AG09309 (cell line): ENCODE measurements around the gene GLB1L.

ENCODE experiments used
- DNase-seq: peaks from one replicate; pipeline ENCODE4 v3.0.0-alpha.2; 2010; ENCODE audit warnings: low read depth
- H3K4me3 ChIP-seq: 2 replicates; pipeline ENCODE4 v1.5.1; 2011; ENCODE audit warnings: mild to moderate bottlenecking, low read depth, low read length, moderate library complexity; ENCODE audit not compliant: control insufficient read depth
- CTCF ChIP-seq: IDR thresholded peaks from 2 replicates; pipeline ENCODE4 v1.5.1; 2011; ENCODE audit warnings: mild to moderate bottlenecking, low read depth, low read length, inconsistent platforms; ENCODE audit not compliant: insufficient read depth, control insufficient read depth; ENCODE audit errors: missing control alignments

The GLB1L gene

DNA sequence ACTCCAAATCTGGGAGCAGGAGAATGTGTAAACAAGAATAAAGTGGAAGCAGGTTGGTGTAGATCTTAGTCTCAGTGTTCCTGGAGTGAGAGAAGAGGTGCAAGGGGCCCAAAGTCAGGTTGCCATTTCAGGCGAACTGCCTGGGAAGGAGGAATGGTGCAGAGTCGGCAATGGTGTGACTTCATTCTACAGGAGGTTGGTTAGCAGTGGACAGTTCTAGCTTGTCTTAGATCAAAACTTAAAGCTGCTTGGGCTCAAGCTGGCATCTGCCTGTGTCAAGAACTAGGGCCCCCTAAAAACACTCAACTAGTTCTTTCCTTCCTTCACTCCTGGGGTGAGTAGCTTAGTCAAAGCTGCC lies 3.6 kb upstream of the GLB1L start:
- no peak overlapping the region for H3K4me3 ChIP-seq
- no peak for TF ChIP-seq CTCF
- no peak for DNase-seq

DNA sequence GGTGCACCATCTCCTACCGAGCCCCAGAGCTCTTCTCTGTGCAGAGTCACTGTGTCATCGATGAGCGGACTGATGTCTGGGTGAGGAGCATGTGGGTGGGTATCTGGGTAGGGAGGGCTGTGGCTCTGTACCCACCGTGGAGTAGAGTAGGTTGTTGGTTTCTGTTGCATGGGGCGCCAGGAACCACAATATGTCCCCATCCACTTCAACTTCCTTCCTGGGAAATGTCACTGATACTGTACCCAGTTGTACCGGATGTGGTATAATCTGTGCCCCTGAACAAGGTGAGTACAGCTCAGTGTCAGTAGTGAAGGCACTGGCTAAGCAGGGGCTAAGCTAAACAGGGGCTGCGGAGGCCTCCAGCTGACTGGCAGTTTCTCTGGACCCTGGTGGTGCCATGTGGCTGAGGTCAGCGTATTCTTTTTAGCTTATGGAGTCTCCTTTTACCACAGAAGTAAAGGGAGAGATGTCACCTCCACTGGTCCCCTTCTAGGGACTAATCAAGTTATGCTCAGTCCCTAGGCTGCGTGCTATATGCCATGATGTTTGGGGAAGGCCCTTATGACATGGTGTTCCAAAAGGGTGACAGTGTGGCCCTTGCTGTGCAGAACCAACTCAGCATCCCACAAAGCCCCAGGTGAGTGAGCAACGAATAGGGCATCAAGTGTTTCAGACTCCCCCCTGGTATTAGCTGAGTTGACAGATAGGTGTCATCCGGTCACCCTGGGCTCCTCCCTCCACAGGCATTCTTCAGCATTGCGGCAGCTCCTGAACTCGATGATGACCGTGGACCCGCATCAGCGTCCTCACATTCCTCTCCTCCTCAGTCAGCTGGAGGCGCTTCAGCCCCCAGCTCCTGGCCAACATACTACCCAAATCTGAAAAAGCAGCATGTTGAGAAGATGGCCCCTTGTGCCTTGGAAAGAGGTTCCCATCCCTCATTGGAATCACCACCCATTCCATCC lies 2.7 kb upstream of the GLB1L start:
- DNase-seq: no peak
- no peak overlapping the region for H3K4me3 ChIP-seq
- TF ChIP-seq CTCF: no peak

GRCh38 chr2:219246559-219246958 lies 1.3 kb upstream of the GLB1L start:
- no peak for TF ChIP-seq CTCF
- DNase-seq: no peak
- no peak overlapping the region for H3K4me3 ChIP-seq

GRCh38 chr2:219245899-219246230 lies 621 bp upstream of the GLB1L start:
- DNase-seq: no peak
- no peak for TF ChIP-seq CTCF
- H3K4me3 ChIP-seq: peak overlapping the region; percentile 60

DNA sequence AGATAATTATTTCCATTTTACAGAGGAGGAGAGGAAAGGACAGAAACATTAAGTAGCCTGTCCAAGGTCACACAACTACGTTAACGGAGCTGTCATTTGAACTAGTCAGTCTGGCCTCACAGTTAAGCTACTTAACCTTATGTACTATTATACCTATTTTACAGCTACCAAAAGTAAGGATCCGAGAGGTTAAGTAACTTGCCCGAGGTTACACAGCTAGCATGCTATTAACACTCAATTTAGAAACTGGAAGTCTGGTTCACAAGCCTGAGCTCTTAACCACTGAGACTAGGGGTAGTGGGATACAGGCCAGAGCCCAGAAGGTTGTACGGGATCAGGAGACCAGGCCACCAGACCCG lies 476 bp downstream of the GLB1L start:
- no peak for DNase-seq
- TF ChIP-seq CTCF: no peak
- H3K4me3 ChIP-seq: peak overlapping the region; percentile 60

- TF ChIP-seq CTCF: no peak
- no peak overlapping the region; the same call in none of the 2 replicates for H3K4me3 ChIP-seq
These were observed 1.9 kb downstream of the GLB1L start for GRCh38 chr2:219243291-219243761.

GRCh38 chr2:219234331-219234730 lies 10.9 kb downstream of the GLB1L start:
- H3K4me3 ChIP-seq: no peak overlapping the region
- DNase-seq: no peak
- no peak for TF ChIP-seq CTCF

More at GRCh38 chr2:219243291-219243761, 1.9 kb downstream of the GLB1L start:
- no peak for DNase-seq
